A673 (cell line): Measurements from ENCODE around the gene OTOGL. TPM values are rescaled to one million over a fixed set of nuclear protein-coding genes. Genes with fewer than 3 reads are reported as not detected.
A peak's percentile ranks its signal among the peaks of the same experiment; 100 is the strongest.

Experiments
- BruUV-seq: library from RNA; stranded (reverse); fragments of 400-500 nt; replicated peaks from 2 replicates; lab custom pipeline; 2021; lab: Mats Ljungman, UMichigan
- CTCF ChIA-PET: fragments of 300-600 bp; sonication (Branson Sonifier 250); formaldehyde crosslinking; loops from one replicate; lab custom pipeline; 2022; ENCODE audit warnings: antibody characterized with exemption; lab: Charles Lee
- POLR2A ChIA-PET: fragments of 300-600 bp; sonication (Branson Sonifier 250); formaldehyde crosslinking; loops from one replicate; lab custom pipeline; 2022; ENCODE audit warnings: antibody characterized with exemption; ENCODE audit not compliant: low non-redundant PET; lab: Charles Lee
- DNase-seq: peaks from one replicate; pipeline ENCODE4 v3.0.0-alpha.2; 2015; ENCODE audit warnings: low spot score
- H3K27ac ChIP-seq: fragments of 200-600 bp; sonication (generic); 2 replicates; pipeline ENCODE4 v1.5.1; 2016; ENCODE audit warnings: mixed run types, low read depth, mild to moderate bottlenecking, mixed read lengths, antibody characterized with exemption, low read length; ENCODE audit not compliant: poor library complexity, severe bottlenecking
- H3K27me3 ChIP-seq: fragments of 200-600 bp; sonication (generic); replicated peaks from 2 replicates; pipeline ENCODE4 v1.6.1; 2017; ENCODE audit warnings: mixed run types, low read depth, mild to moderate bottlenecking, mixed read lengths, antibody characterized with exemption, low read length; ENCODE audit not compliant: insufficient read depth, poor library complexity
- H3K36me3 ChIP-seq: fragments of 200-600 bp; sonication (generic); 2 replicates; pipeline ENCODE4 v1.6.1; 2016; ENCODE audit warnings: mixed run types, mild to moderate bottlenecking, mixed read lengths, antibody characterized with exemption, low read length; ENCODE audit not compliant: insufficient read depth, poor library complexity, severe bottlenecking
- H3K4me1 ChIP-seq: fragments of 200-600 bp; sonication (generic); 2 replicates; pipeline ENCODE4 v1.6.1; 2017; ENCODE audit warnings: mixed run types, mild to moderate bottlenecking, mixed read lengths, antibody characterized with exemption, low read length; ENCODE audit not compliant: insufficient read depth, poor library complexity, severe bottlenecking
- H3K4me3 ChIP-seq: fragments of 200-600 bp; sonication (generic); 2 replicates; pipeline ENCODE4 v1.5.1; 2016; ENCODE audit warnings: low read depth, mixed run types, mild to moderate bottlenecking, mixed read lengths, low read length; ENCODE audit not compliant: poor library complexity, severe bottlenecking
- H3K9me3 ChIP-seq: fragments of 200-600 bp; sonication (generic); 2 replicates; pipeline ENCODE4 v1.6.1; 2016; ENCODE audit warnings: mixed run types, low read depth, mild to moderate bottlenecking, mixed read lengths, antibody characterized with exemption, low read length; ENCODE audit not compliant: poor library complexity, severe bottlenecking
- CTCF ChIP-seq: fragments of 300-800, 200-600 bp; sonication (generic); conservative IDR thresholded peaks from 2 replicates; pipeline ENCODE4 v1.5.1; 2017; ENCODE audit warnings: low read depth, mild to moderate bottlenecking, antibody characterized with exemption, low read length, moderate library complexity, mixed read lengths
- EZH2 ChIP-seq: fragments of 200-600 bp; sonication (generic); IDR thresholded peaks from 2 replicates; pipeline ENCODE4 v1.6.1; 2017; ENCODE audit warnings: borderline replicate concordance, low read depth, mild to moderate bottlenecking, mixed read lengths, antibody characterized with exemption, low read length; ENCODE audit not compliant: poor library complexity, severe bottlenecking
- intact Hi-C: fragments of 100-400 bp; cut with micrococcal nuclease; formaldehyde crosslinking; loops from one replicate; pipeline ENCODE4 v1.10.0; 2022; ENCODE audit not compliant: unreplicated experiment
- total RNA-seq: library from RNA; stranded (reverse); gene quantifications from 2 replicates; pipeline ENCODE4 v1.2.3, GENCODE V29; 2021

Gene OTOGL
- total RNA-seq, 1 experiment from 2014 or later: 0.73 TPM

DNA sequence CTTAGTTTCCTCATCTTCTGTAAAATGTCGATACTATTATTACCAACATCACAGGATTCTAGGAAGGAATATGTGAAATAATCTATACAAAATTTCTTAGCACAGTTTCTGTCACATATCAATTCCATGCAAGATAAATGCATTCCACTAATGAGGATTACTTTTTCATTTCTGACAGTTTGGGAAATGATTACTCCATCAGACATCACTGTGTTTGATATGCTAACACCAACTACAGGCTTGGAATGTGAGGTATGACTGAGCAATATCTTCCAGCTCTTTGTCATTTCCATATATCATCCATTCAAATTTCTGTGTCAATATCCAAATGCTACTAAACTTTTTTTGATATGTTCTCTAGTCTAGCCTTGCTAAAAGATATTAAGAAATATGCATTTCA is 233.5 kb downstream of the OTOGL start:
- H3K36me3 ChIP-seq: no peaks in the 10 kb centered on the region
- no peaks in the 10 kb centered on the region for H3K4me1 ChIP-seq
- H3K9me3 ChIP-seq: no peaks in the 10 kb centered on the region
- DNase-seq: no peak
- no peaks in the 10 kb centered on the region for H3K27me3 ChIP-seq
- TF ChIP-seq EZH2: no peak
- TF ChIP-seq CTCF: no peak
- no TSS peak for BruUV-seq
- ChIA-PET POLR2A (no interaction called here), CTCF (interaction anchor here (0.5 kb wide), 1 partner anchor 431 kb away, joined by 6 read pairs; no protein-coding TSS in a partner anchor)
- H3K4me3 ChIP-seq: no peak overlapping the region
- intact Hi-C loops: no loop called here
- no peak overlapping the region for H3K27ac ChIP-seq

- POLR2A ChIA-PET: no interaction called here
- H3K27ac ChIP-seq: no peak overlapping the region
- no peaks in the 10 kb centered on the region for H3K9me3 ChIP-seq
- no TSS peak for BruUV-seq
- TF ChIP-seq EZH2 (no peak), CTCF (no peak)
- CTCF ChIA-PET: no interaction called here
- H3K27me3 ChIP-seq: no peaks in the 10 kb centered on the region
- DNase-seq: peak; percentile 55
- no peak overlapping the region for H3K4me3 ChIP-seq
- H3K4me1 ChIP-seq: peaks cover 29% of the 10 kb centered on the region
- no peaks in the 10 kb centered on the region for H3K36me3 ChIP-seq
- intact Hi-C loops: no loop called here
Measured at GRCh38 chr12:80352474-80352873, 253.1 kb downstream of the OTOGL start.

GRCh38 chr12:80353254-80353653 is 253.9 kb downstream of the OTOGL start:
- Histone ChIP-seq H3K36me3 (no peaks in the 10 kb centered on the region), H3K27me3 (no peaks in the 10 kb centered on the region), H3K4me1 (peaks cover 29% of the 10 kb centered on the region), H3K9me3 (no peaks in the 10 kb centered on the region), H3K27ac (no peak overlapping the region), H3K4me3 (no peak overlapping the region)
- DNase-seq: no peak
- intact Hi-C loops: no loop called here
- ChIA-PET POLR2A (no interaction called here), CTCF (no interaction called here)
- no TSS peak for BruUV-seq
- TF ChIP-seq CTCF (no peak), EZH2 (no peak)
